NCI-H2081 treated with DMSO at 0.1 percent for 48 hours (cell line): ENCODE results near the gene ACSF3.
"Not testable (repeated sequence)": the region's sequence is repeated elsewhere in the genome, so short reads cannot be mapped to it uniquely, and the experiment has no call there.

ENCODE experiments used
- DNase-seq: peaks from one replicate; lab custom pipeline; 2025; lab: John Stamatoyannopoulos, UW

The ACSF3 gene

GRCh38 chr16:89175280-89176146, 81.9 kb downstream of the ACSF3 start:
- DNase-seq: no peak

DNA sequence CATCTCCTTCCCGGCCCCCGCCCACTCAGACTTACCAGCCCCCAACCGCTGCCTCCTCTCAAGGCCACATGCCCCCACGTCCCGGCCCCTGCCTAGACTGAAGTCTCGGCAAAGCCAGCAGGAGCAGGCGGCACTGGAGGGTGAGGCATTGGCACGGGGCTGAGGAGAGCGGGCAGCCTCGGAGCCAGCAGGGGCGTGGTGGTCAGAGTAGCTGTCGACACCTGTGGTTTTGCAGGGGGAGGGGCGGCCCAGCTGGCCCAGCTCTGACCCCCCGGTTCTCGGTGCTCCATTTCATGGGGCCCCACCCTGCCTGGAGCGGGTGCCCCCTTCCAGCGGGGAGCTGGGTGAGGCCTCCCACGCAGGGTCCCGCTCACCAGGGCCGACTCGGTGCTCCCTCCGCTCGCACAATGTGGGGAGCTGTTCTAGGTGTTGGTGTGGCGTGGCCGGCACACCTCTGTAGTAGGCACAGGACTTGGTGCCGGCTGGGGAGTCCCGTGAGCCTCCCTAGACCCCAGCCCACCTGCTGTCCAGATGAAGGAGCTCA, 82.6 kb downstream of the ACSF3 start:
- no peak for DNase-seq

DNA sequence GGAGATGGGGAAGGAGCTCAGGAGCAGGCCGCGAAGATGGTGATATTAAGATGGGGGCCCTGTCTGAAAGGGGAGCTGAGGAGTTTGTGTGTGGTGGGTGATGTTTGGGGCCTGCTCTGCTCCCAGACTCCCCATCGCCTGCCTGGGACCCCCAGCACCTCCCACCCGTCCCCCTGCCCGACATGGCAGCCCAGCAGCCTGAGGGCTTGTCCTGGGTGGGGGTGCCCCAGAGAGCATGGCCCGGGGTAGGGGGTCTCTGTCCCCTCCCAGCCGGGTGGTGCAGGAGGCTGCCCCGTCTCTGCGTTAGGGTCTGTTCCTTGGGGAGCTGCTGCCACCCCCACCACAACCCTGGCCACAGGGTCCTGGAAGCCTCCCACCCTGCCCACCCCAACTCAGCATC, 83.1 kb downstream of the ACSF3 start:
- DNase-seq: no peak

DNA sequence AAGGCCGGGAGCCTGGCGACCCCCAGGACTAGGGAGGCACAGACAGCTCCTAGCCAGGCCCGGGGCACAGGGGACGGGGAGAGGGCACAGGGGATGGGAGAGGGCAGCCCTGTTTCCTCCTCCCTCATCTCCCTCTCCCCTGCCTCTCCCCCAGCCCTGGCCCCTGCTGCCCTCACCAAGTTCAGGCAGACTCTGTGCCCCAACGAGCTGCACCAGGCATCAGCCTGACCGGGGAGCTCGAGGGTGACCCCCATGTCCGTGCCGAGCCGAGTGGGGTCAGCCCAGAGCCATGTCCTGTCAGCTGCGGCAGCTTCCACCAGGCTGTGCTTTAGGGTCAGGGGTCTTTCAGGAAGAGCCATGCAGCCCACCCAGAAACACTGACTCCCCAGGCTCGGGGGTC, 83.8 kb downstream of the ACSF3 start:
- no peak for DNase-seq

DNA sequence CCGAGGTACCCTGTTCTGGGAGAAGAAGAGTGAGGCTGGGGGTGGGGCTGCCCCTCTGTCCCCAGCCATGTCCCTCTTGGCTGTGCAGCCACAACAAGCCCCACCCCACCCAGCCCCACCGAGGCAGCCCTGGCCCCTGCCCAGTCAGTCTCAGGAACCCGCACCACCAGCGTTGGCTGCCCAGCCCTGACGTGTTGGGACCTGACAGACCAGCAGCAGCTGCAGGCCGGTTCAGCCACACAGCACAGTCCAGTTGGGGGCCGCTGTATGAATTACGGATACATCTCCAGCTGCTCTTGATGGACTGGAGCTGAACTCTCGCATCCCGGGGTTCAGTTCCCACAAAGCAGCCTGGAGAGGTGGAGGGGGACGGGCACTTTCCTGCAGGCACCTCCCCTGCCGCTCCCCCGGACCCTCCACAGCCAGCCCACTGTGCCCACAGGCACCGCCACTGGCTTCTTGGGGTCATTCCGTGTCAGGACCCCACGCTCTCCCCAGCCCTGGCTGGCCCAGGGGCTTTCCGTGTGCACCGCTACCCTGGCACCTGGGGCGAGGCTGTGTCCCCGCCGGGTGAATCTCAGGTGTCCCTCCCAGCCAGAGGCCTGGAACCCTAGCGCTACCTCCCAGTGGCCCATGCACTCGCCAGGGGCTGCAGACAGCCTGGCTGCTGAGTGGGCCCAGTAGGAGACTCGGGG, 84.9 kb downstream of the ACSF3 start:
- DNase-seq: no peak

DNA sequence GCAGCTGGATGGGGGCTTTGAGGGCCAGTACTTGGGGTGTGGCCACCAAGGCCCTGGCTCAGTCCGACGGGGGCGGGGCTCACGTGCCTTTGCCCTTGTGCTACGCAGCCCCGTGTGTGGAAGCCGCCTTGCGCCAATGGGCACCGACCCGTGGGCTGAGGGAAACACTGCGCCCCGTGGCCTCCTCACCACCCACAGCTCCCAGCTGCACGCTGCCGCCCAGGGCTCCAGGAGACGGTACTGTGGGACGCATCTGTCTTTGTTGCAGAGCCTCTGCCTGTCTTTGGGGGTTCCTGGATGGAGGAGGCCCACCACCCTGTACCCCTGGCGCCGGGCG, 85.5 kb downstream of the ACSF3 start:
- DNase-seq: no peak

- no peak for DNase-seq
Measured at GRCh38 chr16:89179656-89180315, 86.1 kb downstream of the ACSF3 start.

- no peak for DNase-seq
Measured at GRCh38 chr16:89183463-89183862, 89.8 kb downstream of the ACSF3 start.

- DNase-seq: no peak
Measured at GRCh38 chr16:89183975-89184676, 90.5 kb downstream of the ACSF3 start.

- DNase-seq: no peak
Measured at GRCh38 chr16:89184677-89184932, 91.0 kb downstream of the ACSF3 start.

GRCh38 chr16:89184933-89185794, 91.5 kb downstream of the ACSF3 start:
- DNase-seq: no peak

DNA sequence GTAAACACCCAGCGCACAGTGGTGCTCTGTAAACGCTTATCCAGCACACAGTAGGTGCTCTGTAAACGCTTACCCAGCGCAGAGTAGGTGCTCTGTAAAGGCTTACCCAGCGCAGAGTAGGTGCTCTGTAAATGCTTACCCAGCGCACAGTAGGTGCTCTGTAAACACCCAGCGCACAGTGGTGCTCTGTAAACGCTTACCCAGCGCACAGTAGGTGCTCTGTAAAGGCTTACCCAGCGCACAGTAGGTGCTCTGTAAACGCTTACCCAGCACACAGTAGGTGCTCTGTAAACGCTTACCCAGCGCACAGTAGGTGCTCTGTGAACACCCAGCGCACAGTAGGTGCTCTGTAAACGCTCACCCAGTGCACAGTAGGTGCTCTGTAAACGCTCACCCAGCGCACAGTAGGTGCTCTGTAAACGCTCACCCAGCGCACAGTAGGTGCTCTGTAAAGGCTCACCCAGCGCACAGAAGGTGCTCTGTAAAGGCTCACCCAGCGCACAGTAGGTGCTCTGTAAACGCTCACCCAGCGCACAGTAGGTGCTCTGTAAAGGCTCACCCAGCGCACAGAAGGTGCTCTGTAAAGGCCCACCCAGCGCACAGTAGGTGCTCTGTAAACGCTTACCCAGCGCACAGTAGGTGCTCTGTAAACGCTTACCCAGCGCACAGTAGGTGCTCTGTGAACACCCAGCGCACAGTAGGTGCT, 92.4 kb downstream of the ACSF3 start:
- DNase-seq: not testable (repeated sequence)

DNA sequence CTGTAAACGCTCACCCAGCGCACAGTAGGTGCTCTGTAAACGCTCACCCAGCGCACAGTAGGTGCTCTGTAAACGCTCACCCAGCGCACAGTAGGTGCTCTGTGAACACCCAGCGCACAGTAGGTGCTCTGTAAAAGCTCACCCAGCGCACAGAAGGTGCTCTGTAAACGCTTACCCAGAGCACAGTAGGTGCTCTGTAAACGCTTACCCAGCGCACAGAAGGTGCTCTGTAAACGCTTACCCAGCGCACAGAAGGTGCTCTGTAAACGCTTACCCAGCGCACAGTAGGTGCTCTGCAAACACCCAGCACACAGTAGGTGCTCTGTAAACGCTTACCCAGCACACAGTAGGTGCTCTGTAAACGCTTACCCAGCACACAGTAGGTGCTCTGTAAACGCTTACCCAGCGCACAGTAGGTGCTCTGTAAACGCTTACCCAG, 93.0 kb downstream of the ACSF3 start:
- not testable (repeated sequence) for DNase-seq

- no peak for DNase-seq
Measured at GRCh38 chr16:89187032-89187769, 93.5 kb downstream of the ACSF3 start.

- no peak for DNase-seq
Measured at GRCh38 chr16:89187770-89188392, 94.2 kb downstream of the ACSF3 start.

- DNase-seq: not testable (repeated sequence)
Measured at GRCh38 chr16:89188471-89189357, 95.1 kb downstream of the ACSF3 start.

DNA sequence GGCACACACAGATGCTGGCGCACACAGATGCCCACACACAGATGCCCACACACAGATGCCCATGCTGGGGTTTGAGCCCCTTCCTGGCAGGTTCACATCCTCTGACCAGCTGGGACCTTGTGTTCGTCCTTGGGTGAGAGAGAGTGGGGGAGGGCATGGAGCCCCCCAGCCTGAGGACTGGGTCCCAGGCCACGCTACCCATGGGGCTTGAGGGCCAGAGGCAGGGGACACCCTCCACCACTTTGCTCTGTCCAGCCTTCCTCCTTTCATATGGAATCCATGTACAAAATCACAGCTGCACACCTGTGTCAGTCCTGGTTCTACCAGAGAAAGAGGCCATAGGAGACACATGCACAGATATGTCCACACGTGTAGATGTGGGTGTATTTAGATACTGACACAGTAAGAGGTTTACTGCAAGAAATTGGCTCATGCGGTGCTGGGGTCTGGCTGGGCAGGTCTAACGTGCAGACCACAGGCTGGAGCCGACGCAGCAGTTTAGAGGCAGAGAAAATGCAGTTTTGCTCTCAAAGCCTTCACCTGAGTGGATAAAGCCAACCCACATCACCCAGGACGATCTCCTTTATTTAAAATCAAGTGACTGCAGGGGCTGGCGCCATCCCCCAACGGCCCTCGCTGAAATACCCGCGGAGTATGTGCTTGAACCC, 95.8 kb downstream of the ACSF3 start:
- no peak for DNase-seq
